HG02571 (cell line): Measurements from ENCODE around the gene B3GAT1.

ENCODE experiments used
- ATAC-seq: cut with Tn5 transposase; IDR thresholded peaks from one replicate; pipeline ENCODE4 v1.9.1; 2021; ENCODE audit warnings: mild to moderate bottlenecking, moderate library complexity; ENCODE audit not compliant: unreplicated experiment

B3GAT1 gene

GRCh38 chr11:134339756-134340155 is 72.3 kb downstream of the B3GAT1 start:
- no peak for ATAC-seq

- no peak for ATAC-seq
These were observed 73.4 kb downstream of the B3GAT1 start for GRCh38 chr11:134338654-134339053.

GRCh38 chr11:134338068-134338467 is 74.0 kb downstream of the B3GAT1 start:
- no peak for ATAC-seq

- no peak for ATAC-seq
These were observed 75.0 kb downstream of the B3GAT1 start for GRCh38 chr11:134337051-134337450.

GRCh38 chr11:134334796-134335571 is 77.1 kb downstream of the B3GAT1 start:
- ATAC-seq: no peak

- no peak for ATAC-seq
These were observed 78.1 kb downstream of the B3GAT1 start for GRCh38 chr11:134333946-134334345.

- ATAC-seq: no peak
These were observed 78.7 kb downstream of the B3GAT1 start for GRCh38 chr11:134333312-134333711.

- ATAC-seq: no peak
These were observed 79.3 kb downstream of the B3GAT1 start for GRCh38 chr11:134332782-134333181.

GRCh38 chr11:134332189-134332631 is 79.8 kb downstream of the B3GAT1 start:
- peak; percentile 18 for ATAC-seq

GRCh38 chr11:134331354-134332188 is 80.5 kb downstream of the B3GAT1 start, which contains the start of gene GLB1L2:
Gene GLB1L2 (plus strand): TSS chr11:134331988. CDS start chr11:134332062, 74 bp downstream.
- ATAC-seq: peak; percentile 91

- ATAC-seq: no peak
These were observed 81.3 kb downstream of the B3GAT1 start for GRCh38 chr11:134330611-134331353.
